H7 (cell line): ENCODE measurements around the gene UBAC1. TPM values are rescaled to one million over a fixed set of nuclear protein-coding genes. Genes with fewer than 3 reads are reported as not detected.
"Not testable (repeated sequence)": the region's sequence is repeated elsewhere in the genome, so short reads cannot be mapped to it uniquely, and the experiment has no call there.

Experiments
- DNase-seq: peaks from one replicate; pipeline ENCODE4 v3.0.0; 2012
- H3K27me3 ChIP-seq: 2 replicates; pipeline ENCODE4 v1.6.0; 2011; ENCODE audit warnings: mild to moderate bottlenecking, low read length; ENCODE audit not compliant: control insufficient read depth, insufficient read depth
- H3K36me3 ChIP-seq: replicated peaks from 2 replicates; pipeline ENCODE4 v1.5.1; 2011; ENCODE audit warnings: low read length; ENCODE audit not compliant: control insufficient read depth, insufficient read depth
- H3K4me3 ChIP-seq: 2 replicates; pipeline ENCODE4 v1.5.1; 2011; ENCODE audit warnings: low read depth, mild to moderate bottlenecking, control low read depth, low read length, moderate library complexity; ENCODE audit not compliant: insufficient read depth
- total RNA-seq: library from RNA; depleted of rRNA; stranded (reverse); fragments of >200 nt; shearing (Covaris generic); gene quantifications from 2 replicates; pipeline ENCODE4 v1.2.3, GENCODE V29; 2014

Gene UBAC1
- total RNA-seq, 1 experiment from 2014 or later: 77.0 TPM

DNA sequence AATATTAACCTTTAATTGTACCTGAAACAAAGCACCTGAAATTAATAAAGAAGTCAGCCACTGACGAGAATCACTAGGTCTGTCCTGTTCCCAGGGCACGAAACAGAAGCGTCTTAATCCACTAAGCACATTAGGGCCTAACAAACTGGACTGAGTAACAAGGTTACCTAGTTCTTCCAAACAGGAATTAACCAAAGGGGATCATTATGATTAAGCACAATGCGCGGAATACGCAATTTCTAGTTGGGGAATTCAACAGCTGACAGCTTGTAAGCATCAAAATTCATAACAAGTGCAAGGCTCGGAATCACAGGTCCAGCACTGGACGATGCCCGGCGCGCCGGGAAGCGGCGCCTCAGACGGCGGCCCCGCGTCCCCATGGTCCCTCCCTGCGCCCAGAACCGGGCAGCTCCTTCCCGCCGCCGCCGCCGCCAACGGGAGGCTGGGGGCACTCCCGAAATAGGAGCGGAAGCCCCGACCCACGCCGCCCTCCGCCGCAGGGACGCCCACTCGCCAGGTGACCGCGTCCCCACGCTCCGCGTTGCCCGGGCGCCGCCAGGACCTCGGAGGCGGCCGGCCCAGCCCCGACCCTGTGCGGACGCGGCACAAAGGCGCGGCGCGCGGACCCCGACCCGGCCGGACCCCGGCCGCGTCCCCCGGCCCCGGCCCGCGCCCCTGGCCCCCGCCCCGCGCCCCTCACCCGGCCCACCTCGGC is 54.7 kb downstream of the UBAC1 start:
- no peak for DNase-seq
- Histone ChIP-seq H3K36me3 (peaks cover 4% of the 10 kb centered on the region), H3K27me3 (no peaks in the 10 kb centered on the region; the same call in 1 of the 2 replicates), H3K4me3 (peak overlapping the region; percentile 62)

GRCh38 chr9:135905380-135906258 is 55.6 kb downstream of the UBAC1 start:
- H3K4me3 ChIP-seq: peak overlapping the region; percentile 62
- peak; percentile 29 for DNase-seq
- H3K27me3 ChIP-seq: no peaks in the 10 kb centered on the region; the same call in 1 of the 2 replicates
- H3K36me3 ChIP-seq: 0 out of 2 replicates have a peak, but pooled peaks cover 1% of the 10 kb centered on the region

- Histone ChIP-seq H3K4me3 (no peak overlapping the region), H3K36me3 (no peaks in the 10 kb centered on the region), H3K27me3 (no peaks in the 10 kb centered on the region; the same call in 1 of the 2 replicates)
- DNase-seq: no peak
These were observed 57.2 kb downstream of the UBAC1 start for GRCh38 chr9:135903786-135904520.

- H3K4me3 ChIP-seq: no peak overlapping the region
- peak; percentile 48 for DNase-seq
These were observed 57.9 kb downstream of the UBAC1 start for GRCh38 chr9:135903358-135903656.

DNA sequence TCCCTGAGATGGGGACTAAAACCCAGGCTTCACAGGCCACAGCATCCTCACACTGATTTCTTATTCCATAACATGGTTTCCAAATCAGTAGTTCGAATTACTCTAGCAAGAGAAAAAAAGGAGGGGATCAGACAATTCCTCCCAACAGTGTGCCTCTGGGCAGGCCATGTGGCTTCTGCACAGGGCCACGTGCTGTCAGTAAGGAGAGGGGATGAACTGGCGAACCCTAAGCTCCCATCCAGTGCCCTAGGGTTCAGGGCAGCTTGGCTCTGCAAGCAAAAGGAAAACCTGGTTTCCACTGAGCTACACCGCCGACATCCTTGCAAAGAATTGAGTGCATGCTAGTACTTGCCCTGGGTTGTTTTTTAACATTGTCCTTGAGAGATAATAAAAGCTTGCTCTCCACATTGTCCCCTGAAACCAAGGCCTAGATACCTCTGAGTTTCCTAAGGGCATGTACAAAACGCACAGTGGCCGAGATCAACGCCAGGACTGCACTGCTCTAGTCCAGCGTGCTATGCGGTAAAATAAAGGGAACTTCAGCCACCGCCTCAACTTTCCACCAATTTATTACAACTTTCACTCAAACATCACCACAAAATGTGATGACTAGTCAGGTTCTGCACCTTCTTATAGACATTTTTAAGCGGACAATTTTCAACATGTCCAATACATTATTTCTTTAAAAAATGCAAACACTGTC is 58.4 kb downstream of the UBAC1 start:
- H3K4me3 ChIP-seq: no peak overlapping the region
- H3K27me3 ChIP-seq: no peaks in the 10 kb centered on the region
- no peak for DNase-seq
- no peaks in the 10 kb centered on the region for H3K36me3 ChIP-seq

More at GRCh38 chr9:135903358-135903656, 57.9 kb downstream of the UBAC1 start:
- no peaks in the 10 kb centered on the region for H3K36me3 ChIP-seq
- H3K27me3 ChIP-seq: no peaks in the 10 kb centered on the region; the same call in 1 of the 2 replicates

GRCh38 chr9:135901826-135902225 is 59.3 kb downstream of the UBAC1 start:
- DNase-seq: no peak
- Histone ChIP-seq H3K27me3 (no peaks in the 10 kb centered on the region), H3K4me3 (no peak overlapping the region), H3K36me3 (no peaks in the 10 kb centered on the region)

GRCh38 chr9:135901031-135901758 is 60.0 kb downstream of the UBAC1 start:
- Histone ChIP-seq H3K4me3 (no peak overlapping the region), H3K36me3 (no peaks in the 10 kb centered on the region), H3K27me3 (no peaks in the 10 kb centered on the region)
- DNase-seq: no peak

DNA sequence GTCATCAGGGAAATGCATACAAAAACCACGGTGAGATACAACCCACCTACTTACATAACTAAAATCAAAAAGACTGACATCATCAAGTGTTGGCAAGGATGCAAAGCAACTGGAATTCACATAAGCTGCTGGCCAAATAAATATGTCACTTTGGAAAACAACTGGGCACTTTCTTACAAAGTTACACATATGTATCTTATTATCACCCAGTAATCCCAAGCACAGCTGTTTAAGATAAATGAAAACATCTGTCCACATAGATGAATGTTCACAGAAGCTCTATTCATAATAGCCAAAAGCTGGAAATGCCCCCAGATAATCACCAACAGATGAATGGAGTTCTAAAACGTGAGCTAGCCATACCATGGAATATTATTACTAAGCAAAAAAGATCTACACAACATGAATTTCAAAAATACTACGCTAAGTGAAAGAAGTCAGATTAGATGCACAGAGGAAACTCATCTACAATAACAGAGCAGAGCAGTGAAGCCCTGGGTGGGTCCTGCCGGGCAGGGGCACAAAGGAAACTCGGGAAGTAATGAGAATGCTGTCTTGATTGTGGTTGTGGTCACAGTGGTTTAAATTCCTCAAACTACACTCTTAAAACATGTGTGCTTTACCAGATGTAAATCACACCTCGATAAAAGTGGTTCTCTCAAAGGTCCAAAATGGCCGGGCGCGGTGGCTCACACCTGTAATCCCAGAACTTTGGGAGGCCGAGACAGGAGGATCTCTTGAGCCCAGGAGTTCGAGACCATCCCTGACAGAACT is 62.4 kb downstream of the UBAC1 start:
- Histone ChIP-seq H3K4me3 (no peak overlapping the region), H3K36me3 (no peaks in the 10 kb centered on the region), H3K27me3 (no peaks in the 10 kb centered on the region)
- DNase-seq: no peak

DNA sequence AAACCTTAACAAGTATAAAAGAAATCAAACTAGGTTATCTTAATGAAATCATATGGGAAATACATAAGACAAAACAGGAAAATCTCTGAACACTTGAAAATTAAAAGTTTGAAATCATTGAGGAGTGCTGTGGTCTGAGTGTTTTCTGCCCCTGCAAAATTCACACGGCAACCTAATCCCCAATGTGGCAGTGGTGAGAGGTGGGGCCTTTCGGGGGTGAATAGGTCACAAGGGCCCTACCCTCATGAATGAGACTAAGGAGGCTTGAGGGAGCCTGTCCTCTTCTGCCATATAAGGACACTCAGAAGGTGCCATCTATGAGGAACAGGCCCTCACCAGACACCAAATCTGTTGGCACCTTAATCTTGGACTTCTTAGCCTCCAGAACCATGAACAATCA is 64.5 kb downstream of the UBAC1 start:
- no peak for DNase-seq
- Histone ChIP-seq H3K4me3 (no peak overlapping the region), H3K27me3 (no peaks in the 10 kb centered on the region), H3K36me3 (no peaks in the 10 kb centered on the region)

DNA sequence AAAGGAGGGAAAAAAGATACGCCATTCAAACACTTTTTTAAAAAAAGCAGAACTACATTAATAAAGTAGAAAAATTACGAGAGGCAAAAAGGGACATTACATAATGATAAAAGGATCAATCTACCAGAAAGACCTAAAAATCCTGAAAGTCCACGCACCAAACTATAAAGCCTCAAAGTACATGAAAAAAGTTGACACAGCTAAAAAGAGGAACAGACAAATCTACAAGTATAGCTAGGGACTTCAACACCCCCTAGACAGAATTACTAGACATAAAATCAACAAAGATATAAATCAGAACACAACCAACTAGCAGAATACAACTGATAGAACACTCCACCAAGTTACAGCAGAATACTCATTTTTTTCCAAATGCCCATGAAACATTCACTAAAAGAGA is 65.0 kb downstream of the UBAC1 start:
- H3K36me3 ChIP-seq: no peaks in the 10 kb centered on the region
- no peaks in the 10 kb centered on the region for H3K27me3 ChIP-seq
- H3K4me3 ChIP-seq: no peak overlapping the region
- DNase-seq: no peak

DNA sequence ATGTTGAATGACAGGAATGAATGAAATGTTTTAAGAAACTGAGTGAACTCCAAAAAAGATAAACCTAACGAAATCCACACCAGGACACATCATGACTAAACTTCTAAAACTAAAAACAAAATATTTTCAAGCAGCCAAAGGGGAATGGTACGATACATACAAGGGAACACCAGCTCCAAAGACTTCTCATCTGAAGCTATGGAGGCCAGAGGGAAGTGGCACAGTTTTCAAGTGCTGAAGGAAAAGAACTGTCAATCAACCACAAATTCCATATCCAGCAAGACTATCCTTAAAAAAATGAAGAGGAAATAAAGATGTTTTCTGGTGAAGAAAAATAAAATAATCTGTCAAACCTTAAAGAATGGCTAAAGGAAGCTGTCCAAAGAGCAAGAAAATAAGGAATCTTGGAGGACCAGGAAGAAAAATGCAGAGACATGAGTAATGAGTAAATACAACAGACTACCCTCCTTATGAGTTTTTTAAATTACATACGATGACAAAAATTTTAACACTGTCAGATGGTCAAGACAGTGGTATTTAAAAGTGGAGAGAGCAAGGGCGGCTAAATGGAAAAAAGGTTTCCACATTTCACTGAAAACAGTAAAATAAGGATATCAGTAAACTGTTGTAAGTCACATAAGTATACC is 65.8 kb downstream of the UBAC1 start:
- H3K36me3 ChIP-seq: no peaks in the 10 kb centered on the region
- no peak for DNase-seq
- H3K4me3 ChIP-seq: no peak overlapping the region
- H3K27me3 ChIP-seq: no peaks in the 10 kb centered on the region

DNA sequence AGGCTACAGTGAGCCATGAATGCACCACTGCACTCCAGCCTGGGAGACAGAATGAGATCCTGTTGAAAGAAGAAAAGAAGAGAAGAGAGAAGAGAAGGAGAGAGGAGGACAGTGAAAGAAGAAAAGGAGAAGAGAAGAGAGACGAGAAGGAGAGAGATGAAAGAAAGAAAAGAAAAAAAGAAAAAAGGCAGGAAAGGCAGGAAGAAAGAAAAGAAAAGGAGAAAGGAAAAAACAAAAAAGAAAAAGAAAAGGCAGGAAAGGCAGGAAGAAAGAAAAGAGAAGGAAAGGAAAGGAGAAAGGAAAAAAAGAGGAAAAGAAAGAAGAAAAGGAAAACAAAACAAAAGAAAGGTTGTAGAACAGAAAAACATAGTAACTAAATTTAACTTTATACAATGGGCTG is 68.1 kb downstream of the UBAC1 start:
- DNase-seq: no peak
- Histone ChIP-seq H3K27me3 (no peaks in the 10 kb centered on the region), H3K36me3 (no peaks in the 10 kb centered on the region), H3K4me3 (no peak overlapping the region)

GRCh38 chr9:135892327-135892726 is 68.8 kb downstream of the UBAC1 start:
- not testable (repeated sequence) for H3K27me3 ChIP-seq, H3K4me3 ChIP-seq, DNase-seq, H3K36me3 ChIP-seq
